HG02759 (cell line): ENCODE results near the gene RPL36.
"Not testable (repeated sequence)": the region's sequence is repeated elsewhere in the genome, so short reads cannot be mapped to it uniquely, and the experiment has no call there.

ENCODE experiments used
- ATAC-seq: cut with Tn5 transposase; IDR thresholded peaks from one replicate; pipeline ENCODE4 v1.9.1; 2021; ENCODE audit warnings: mild to moderate bottlenecking, moderate library complexity; ENCODE audit not compliant: unreplicated experiment

Gene RPL36

DNA sequence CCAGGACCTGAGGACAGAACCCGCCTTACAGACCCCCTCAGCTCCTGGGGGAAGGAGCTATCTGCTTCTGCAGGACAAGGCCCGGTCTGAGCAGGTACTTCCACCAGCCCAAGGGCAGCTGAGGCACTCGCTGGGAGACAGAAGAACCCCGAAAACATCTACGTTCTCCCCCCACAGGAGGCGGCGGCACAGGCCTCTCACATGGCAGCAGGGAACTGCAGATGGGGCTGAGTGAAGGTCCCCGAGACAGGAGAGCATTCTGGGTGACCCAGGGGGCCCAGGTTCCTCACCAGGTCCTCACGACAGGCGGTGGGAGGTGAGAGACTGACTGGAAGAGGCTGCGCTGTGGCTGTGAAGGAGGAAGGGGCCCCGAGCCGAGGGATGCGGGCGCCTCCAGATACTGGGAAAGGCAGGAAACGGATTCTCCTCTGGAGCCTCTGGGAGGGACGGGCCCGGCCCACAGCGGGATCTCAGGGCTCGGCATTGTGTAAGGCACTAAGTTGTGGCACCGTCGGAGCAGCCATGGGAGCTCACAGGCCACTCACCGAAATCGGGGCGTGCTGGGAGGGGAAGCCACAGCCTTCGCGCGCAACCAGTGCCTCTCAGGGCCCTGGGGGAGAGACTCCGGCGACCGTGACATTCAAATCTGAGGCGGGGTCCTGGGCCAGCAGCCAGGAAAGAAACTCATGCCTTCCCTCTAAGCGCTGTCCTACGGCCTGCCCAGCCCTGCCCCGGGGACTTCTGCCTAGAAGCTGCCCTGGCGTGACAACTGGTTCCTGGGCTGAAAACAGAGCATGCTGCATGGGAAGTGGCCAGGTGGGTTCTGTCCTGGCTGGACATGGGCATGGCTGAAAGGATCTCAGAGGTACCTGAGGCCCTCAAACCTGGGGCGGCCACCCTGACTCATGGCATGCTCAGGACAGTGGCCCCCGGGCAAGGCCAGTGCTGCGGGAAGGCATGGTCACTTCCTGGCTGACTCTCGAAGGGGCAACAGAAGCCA is 14.0 kb downstream of the RPL36 start:
- ATAC-seq, result no peak

DNA sequence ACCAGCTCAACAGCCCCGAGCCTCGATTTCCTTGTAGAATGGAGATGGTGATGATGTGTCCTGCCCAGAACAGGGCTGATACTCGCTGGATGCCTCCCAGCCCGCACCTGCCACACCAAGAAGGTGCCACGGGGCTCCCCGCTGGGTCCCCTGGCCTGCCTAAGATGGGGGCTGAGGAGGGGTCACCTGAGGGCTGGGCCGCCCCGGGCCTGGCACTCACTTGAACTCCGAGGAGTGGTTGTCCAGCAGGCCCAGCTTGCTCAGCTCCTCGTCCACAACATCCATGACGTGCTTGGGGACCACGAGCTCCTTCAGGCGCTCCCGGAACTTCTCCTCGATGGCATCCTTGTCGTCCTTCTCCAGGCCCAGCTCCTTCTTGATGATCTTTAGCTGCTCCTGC is 15.5 kb downstream of the RPL36 start:
- ATAC-seq, result no peak

DNA sequence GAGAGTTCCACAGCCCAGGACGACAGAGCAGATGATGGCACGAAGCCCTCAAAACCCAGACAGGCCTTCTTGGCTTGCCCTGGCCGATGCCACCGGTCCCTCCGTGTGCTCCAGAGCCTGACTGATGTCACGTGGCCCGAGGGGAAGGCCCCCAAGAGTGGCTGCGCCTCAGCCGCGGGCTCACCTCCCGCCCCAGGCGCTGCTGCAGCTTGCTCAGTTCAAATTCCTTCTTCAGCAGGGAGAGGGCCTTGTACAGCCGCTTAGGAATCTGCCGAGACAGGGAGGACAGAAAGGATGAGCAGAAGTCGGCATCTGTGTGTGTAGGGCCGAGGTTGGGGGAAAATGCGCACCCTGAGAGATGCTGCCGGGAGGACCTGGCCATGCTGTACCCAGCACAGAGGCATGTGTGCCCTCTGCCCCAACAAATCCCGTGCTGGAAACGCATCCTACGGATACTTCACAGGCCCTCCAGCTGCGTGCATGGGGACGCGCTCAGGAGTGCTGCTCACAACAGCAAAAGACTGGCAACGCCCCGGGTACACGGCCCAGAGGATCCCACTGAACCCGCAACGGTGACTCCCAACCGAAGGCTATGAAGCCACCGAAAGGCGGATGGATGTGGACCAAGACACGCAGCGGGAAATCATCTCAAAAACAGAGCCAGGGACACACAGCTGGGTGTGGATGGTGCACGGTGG is 16.9 kb downstream of the RPL36 start:
- ATAC-seq, result no peak

DNA sequence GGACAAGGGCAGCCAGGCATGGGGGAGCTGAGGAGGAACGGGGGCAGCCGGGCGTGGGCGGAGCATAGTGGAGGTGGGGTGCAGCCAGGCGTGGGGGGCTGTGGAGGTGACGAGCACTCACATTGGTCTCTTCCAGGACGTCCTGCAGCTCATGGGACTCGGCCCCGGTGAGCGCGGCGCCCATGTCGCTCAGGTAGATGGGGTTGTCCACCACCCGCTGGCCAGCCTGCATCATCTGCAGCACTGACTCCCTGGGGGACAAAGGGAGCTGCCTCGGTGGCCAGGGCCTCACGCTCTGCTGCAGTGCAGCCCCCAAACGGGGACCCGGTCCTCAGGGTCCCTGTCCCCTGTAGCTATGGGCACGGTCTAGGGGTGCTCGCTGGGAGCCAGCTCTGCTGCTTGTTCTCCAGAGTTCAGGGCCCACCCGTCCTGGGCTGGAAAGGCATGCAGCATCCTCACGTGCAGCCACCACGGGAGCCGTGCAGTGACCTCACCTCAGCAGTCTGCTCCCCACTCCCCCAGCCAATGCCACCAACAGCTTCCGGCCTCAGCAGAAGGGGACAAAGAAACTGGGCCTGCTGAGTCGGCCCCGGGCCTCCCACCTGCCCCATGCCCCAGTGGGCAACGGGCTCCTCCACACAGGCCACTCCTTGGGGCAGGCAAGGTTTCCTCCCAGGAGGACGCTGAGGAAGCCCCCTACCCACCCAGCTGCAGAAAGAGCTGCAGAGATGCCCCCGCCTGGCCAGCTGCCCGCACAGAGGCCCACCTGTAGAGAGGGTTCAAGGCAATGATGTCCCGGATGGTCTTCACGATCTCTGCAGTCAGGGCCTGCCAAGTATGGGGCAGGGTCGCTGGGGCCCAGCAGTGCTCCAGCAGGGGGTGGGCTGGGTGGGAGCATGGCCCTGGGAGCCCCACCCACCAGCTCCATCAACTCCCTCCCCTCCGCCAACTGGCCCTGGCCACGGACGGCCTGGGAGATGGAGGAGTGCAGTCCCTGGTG is 17.8 kb downstream of the RPL36 start:
- no peak for ATAC-seq

DNA sequence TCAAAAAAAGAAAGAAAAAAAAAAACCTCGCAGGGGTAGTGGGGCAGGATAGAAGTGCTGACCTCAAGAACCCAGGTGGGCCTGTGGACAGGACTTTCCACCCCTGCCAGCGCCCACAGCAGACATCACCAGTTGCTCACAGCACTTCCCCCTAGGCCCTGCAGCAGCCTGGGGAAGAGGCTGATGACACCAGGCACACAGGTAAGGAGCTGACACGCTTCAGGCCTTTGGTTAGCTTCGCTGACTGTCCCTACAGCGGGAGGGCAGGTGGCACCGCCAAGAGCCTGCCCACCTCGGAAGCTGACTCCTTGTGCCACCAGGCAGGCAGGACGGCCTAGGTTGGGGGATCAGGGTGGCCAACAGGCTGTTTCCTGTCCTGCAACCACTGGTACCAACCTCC is 20.9 kb downstream of the RPL36 start:
- ATAC-seq, result no peak

DNA sequence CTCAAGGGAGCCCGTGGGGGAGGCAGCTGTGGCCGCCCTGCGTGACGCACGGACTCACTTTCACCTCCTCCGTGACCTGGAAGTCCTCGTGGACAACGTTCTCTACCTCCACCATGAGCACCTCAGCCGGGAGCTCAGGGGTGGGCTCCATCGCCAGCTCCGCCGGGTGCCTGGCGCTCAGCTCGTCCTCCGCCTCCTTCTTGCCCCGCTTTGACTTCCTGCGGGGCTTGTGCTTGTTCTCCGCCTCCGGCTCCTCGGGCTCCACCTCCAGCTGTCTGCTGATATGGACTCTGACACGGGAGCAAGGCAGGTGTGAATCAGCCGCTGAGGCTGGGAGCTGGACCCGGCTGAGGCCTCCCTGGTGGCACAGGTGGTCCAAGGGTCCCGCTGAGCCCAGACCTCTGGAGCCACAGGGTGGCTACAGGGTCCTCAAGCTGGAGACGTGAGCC is 21.6 kb downstream of the RPL36 start:
- no peak for ATAC-seq

DNA sequence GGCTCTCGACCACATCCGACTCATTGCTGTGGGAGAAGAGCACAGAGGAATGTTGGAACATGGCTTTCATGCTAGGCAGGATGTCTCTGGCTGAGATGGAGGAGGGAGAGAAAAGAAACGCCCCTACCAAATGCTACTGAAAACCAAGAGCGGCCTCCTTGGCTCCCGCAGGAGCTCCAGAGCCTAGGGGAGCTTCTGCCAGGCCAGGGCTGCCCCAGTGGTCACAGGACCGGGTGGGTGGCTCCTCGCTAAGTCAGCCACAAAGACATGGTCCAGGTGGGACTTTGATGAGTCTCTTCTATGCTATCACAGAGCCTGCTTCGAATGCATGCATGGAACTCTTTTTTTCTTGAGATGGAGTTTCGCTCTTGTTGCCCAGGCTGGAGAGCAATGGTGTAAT is 23.1 kb downstream of the RPL36 start:
- no peak for ATAC-seq

DNA sequence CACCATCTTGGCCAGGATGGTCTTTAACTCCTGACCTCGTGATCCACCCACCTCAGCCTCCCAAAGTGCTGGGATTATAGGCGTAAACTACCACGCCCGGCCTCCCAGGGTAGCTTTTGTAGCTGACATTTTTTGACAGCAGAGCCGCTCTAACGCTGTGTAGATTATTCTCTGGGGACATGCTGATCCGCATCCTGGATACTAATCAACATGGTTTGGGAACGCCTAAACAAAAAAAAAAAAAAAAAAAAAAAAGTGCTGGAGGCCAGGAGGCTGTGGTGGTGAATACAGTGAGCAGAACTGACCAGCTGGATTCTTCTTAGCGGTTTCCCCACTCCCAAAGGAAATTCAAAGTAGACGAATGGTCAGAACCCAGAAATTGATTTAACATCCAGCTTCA is 24.7 kb downstream of the RPL36 start:
- ATAC-seq, result no peak

DNA sequence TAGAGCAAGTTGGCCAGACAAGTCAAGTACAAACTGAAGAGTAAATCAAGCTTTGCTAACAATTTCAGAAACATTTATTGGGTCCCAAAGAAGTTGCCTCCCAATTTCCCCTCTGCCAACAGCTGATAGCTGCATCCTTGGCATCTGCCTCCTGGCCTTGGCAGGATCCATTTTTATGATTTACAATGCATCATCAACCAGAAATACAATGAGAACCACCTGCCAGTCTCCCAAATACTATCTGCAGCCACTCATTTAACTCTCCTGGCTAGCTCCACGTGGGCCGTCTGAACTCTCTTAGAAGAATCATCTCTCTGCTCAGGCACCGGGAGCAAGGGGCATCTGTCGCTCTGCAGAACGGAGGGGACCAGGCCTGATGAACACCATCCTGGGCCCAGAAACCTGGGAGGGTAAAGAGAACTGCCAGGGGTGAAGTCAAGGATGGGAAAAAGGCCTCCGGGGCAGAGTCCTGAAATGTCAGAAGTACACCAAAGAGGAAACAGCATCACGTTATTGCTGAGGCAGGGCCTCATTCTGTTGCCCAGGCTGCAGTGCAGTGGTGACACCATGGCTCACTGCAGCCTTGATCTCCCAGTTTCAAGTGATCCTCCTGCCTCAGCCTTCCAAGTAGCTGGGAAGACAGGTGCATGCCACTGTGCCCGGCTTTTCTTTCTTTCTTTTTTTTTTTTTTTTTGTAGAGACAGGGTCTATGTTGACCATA is 27.3 kb downstream of the RPL36 start:
- ATAC-seq, result no peak

DNA sequence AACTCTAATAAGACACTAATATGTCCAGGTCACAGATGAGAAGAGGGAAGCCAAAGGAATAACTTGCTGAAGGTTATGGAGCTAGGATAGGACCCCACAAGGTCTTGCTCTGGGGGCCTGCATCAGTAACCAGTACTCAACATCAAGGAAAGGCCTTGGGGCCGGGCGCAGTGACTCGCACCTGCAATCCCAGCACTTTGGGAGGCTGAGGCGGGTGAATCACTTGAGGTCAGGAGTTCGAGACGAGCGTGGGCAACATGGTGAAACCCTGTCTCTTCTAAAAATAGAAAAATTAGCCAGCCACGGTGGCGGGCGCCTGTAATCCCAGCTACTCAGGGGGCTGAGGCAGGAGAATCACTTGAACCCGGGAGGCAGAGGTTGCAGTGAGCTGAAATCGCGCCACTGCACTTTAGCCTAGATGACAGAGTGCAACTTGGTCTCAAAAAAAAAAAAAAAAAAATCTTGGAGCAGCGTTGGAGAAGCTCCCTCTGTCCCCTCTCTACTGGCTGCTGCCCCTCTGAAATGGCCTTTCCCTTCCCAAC is 28.0 kb downstream of the RPL36 start:
- ATAC-seq, result no peak

DNA sequence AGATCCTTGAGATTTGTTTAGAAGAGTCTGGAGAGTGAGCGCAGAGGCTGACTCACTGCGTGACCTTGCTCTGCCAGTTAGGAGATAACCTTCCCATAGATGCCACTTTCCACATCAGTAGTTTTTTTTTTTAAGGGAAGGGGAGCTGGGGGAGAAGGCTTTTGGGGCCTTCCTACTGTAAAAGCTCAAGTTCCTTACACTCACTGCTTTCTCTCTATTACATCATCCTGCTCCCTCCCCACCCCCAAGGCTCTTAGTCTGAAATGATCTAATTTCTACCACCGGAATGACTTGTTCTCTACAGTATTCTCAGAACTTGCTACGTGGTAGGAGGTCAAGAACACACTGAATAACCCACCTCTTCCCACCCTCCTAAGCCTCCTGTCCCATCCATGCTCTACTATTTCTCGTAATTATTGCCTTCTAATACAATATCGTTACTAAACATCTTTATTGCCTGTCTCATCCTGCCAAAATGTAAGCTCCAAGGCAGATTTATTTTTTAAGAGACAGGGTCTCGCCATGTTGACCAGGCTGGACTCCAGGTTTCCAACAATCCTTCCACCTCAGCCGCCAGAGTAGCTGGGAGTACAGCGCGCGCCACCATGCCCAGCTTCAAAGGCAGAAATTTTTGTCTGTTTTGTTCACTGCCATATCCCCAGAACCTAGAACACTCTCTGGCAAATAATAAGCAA is 28.6 kb downstream of the RPL36 start:
- ATAC-seq, result no peak

DNA sequence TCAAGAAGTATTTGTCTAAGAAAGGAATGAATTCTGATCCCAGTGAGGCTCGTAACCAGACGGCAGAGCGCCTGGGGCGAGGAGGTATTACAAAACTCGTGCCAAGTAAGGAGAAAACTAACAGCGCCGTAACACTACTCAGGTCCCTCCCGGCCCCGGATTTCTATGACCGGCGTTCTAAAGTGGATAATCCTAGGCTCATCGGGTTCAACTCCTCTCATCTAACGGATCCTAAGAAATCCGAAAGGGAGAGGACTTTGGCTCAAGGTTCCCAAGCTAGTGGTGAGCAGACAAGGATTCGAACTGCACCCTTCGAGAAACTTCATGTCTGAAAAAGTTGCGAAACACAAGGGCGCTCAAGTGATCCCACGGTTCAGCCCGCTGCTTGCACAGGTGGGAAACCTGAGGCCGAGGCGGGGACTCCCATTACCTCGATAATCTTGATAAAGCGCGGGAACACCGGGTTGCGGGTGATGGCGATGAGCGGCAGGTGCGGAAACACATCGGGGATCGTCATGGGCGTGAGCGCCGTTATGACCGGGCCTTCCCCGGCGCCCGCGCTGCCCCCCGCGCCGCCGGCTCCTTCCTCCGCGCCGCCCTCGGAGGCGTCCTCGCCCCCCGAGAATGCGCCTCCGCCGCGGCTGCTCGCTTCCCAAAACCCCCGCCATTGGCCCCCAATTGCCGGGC is 29.3 kb downstream of the RPL36 start:
- ATAC-seq, result no peak

DNA sequence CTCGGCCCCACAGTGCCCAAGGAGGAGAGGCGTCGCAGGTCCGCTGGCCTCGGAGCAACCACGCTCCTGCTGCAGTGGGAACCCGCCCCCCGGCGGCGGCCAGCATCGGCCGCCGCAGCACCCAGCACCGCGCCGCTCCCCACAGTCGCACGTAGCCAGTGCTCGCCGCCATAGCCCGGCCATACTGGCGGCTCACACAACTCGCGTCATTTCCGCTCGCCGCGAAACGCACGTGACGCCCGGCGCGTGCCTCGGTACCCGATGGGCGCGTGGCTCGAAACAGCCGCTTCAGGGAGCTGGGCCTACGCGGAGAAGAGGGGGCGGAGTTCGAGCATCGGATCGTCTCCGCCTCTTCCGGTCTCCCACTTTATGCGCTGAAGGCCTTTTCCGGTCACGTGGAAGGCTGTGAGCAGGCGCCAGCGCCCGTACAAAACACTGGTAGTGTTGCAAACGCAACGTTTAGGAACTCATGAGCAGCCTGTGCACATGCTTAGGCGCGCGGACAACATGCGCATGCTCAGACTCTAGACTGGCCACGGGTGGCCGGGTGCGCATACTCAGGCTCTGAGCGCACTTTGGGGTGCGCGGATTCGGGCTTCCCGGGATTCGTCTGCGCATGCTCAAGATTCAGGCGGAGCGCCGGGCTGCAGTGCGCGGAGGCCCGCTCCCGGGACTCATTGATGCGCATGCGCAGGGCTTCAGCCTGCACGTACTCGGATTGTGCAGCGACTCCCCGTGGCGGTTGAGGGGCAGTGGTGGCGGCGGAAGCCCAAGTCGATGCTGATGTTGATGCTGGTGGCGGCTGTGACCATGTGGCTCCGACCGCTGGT is 30.1 kb downstream of the RPL36 start, which contains the start of the genes CATSPERD and LONP1:
Gene CATSPERD (plus strand): TSS at position 677 of the 830 bp plus-strand sequence. CDS start 101 bp downstream, at position 778.
Gene LONP1 (minus strand): TSS at position 186 of the 830 bp plus-strand sequence. CDS start 14 bp downstream, at position 172.
- ATAC-seq, result peak; percentile 90

DNA sequence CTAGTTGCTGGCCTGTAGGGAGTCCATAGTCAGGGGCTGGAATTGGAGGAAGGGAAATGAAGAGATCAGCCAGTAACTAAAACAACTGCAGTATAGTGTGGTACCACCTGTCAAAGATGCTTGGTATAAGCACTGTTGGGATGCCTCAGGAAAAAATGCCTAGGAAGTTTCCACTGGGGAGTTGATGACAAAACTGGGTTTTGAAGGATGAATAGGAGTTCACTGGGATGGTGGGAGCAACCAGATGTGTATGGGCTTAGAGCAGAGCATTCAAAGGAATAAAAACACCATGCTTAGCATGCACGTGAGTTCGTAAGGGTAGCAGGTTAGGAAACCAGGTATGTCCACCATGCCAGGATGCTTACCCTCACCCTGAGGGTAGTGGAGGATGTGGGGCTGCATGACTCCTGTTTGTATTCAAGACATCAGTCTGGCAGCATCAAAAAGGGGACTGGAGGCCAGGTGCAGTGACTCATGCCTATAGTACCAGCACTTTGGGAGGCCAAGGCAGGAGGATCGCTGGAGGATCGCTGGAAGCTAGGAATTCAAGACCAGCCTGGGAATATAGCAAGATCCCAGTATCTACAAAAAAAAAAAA is 37.5 kb downstream of the RPL36 start:
- no peak for ATAC-seq

DNA sequence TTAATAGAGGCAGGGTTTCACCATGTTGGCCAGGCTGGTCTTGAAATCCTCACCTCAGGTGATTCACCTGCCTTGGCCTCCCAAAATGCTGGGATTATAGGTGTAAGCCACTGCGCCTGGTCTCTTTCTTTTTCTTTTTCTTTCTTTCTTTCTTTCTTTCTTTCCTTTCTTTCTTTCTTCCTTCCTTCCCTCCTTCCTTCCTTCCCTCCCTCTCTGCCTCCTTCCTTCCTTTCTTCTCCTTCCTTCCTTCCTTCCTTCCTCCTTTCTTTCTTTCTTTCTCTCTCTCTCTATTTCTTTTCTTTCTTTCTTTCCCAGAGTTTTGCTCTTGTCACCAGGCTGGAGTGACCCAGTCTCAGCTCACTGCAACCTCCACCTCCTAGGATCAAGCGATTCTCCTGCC is 43.1 kb downstream of the RPL36 start:
- ATAC-seq, result not testable (repeated sequence)

DNA sequence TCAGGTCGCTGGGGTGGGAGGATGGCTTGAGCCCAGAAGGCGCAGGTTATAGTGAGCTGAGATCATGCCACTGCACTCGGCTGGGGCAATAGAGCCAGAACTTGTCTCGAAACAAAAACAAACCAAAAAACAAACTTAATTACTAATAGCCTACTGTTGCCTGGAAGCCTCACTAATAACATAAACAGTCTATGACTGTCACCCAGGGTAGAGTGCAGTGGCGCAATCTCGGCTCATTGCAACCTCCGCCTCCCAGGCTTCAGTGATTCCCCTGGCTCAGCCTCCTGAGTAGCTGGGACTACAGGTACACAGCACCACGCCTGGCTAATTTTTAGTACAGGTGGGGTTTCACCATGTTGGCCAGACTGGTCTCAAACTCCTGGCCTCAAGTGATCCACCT is 48.3 kb downstream of the RPL36 start:
- no peak for ATAC-seq
